Cardiac muscle cell (in vitro differentiated cells and primary cell): ENCODE measurements around the gene KCNIP4. TPM values are rescaled to one million over a fixed set of nuclear protein-coding genes. Genes with fewer than 3 reads are reported as not detected.

Experiments used
- DNase-seq, 2 donors: peaks; one replicate each; pipeline versions ENCODE4 v3.0.0 to v3.0.0-alpha.2; 2010 to 2017; ENCODE audit warnings: low read depth in 1 of 2, low spot score in 1 of 2
- H3K27ac ChIP-seq: fragments of 200-600 bp; sonication (generic); 2 replicates; pipeline ENCODE4 v1.5.1; 2016
- H3K27me3 ChIP-seq: fragments of 200-600 bp; sonication (generic); 2 replicates; pipeline ENCODE4 v1.6.0; 2016; ENCODE audit warnings: control low read depth
- H3K36me3 ChIP-seq: fragments of 200-600 bp; sonication (generic); 2 replicates; pipeline ENCODE4 v1.5.1; 2016; ENCODE audit warnings: control low read depth
- H3K4me1 ChIP-seq: fragments of 200-600 bp; sonication (generic); 2 replicates; pipeline ENCODE4 v1.8.1; 2017; ENCODE audit warnings: low read depth, mild to moderate bottlenecking, mixed run types
- H3K4me3 ChIP-seq: fragments of 200-600 bp; sonication (generic); 2 replicates; pipeline ENCODE4 v1.5.1; 2016; ENCODE audit warnings: mild to moderate bottlenecking
- H3K9me3 ChIP-seq: fragments of 200-600 bp; sonication (generic); 2 replicates; pipeline ENCODE4 v1.5.1; 2017; ENCODE audit warnings: low read depth, mild to moderate bottlenecking, control low read depth
- CTCF ChIP-seq: IDR thresholded peaks from 2 replicates; pipeline ENCODE4 v1.5.1; 2012; ENCODE audit warnings: low read depth, mild to moderate bottlenecking, low read length
- polyA plus RNA-seq: library from polyadenylated mRNA; unstranded; fragments of >200 nt; fragmentation: Nextera tagmentation; extraction: Ambion mirVana; gene quantifications from 2 replicates; pipeline ENCODE4 v1.2.1, GENCODE V29; 2016
- total RNA-seq: library from RNA; depleted of rRNA; stranded (reverse); fragments of >200 nt; gene quantifications from 2 replicates; pipeline ENCODE4 v1.2.3, GENCODE V29; 2016

KCNIP4 gene
- total and polyA plus RNA-seq, 2 experiments from 2014 or later, result 14.5 to 15.9 TPM

GRCh38 chr4:20926529-20926928 lies 1022.0 kb downstream of the KCNIP4 start:
- TF ChIP-seq CTCF, result no peak
- no peaks in the 10 kb centered on the region for H3K4me1 ChIP-seq
- no peak for DNase-seq
- no peaks in the 10 kb centered on the region for H3K9me3 ChIP-seq
- H3K4me3 ChIP-seq, result no peak overlapping the region
- H3K36me3 ChIP-seq, result no peaks in the 10 kb centered on the region
- no peaks in the 10 kb centered on the region for H3K27me3 ChIP-seq
- no peak overlapping the region for H3K27ac ChIP-seq

DNA sequence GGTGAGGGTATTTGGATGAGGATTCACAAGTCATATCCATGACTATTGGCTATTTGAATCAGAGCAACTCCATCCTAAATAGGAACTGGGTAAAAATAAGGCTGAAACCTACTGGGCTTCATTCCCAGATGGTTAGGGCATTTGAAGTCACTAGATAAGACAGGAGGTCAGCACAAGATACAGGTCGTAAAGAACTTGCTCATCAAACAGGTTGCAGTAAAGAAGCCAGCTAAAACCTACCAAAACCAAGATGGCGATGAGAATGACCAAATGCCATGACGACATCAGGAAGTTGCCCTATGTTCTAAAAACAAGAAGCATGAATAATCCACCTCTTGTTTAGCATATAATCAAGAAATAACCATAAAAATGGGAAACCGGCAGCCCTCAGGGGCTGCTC lies 1023.4 kb downstream of the KCNIP4 start:
- no peaks in the 10 kb centered on the region for H3K9me3 ChIP-seq
- no peaks in the 10 kb centered on the region for H3K4me1 ChIP-seq
- H3K27ac ChIP-seq, result no peak overlapping the region
- no peaks in the 10 kb centered on the region for H3K27me3 ChIP-seq
- DNase-seq, result no peak
- no peak for TF ChIP-seq CTCF
- H3K36me3 ChIP-seq, result no peaks in the 10 kb centered on the region
- H3K4me3 ChIP-seq, result no peak overlapping the region

DNA sequence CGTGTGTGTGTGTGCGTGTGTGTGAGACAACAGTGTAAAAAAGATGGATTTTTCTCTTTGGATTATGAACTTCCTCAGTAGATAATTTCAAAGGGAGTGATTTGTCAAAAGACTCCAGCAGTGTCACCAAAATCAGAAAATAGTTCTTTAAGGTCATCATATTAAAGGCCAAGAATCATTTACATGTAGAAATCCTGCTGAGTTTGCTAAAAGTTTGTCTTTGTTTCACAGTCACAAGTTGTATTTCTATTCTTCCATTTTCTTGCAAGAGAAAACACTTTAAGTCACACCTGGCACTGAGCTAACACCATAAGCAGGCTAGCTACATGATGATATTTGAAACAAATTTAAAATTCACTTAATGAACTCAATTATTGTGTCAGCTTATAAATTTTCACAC lies 1025.6 kb downstream of the KCNIP4 start:
- DNase-seq, result no peak
- H3K4me1 ChIP-seq, result no peaks in the 10 kb centered on the region
- H3K27ac ChIP-seq, result no peak overlapping the region
- no peaks in the 10 kb centered on the region for H3K9me3 ChIP-seq
- H3K27me3 ChIP-seq, result no peaks in the 10 kb centered on the region
- no peak for TF ChIP-seq CTCF
- H3K36me3 ChIP-seq, result no peaks in the 10 kb centered on the region
- no peak overlapping the region for H3K4me3 ChIP-seq

GRCh38 chr4:20916106-20916505 lies 1032.5 kb downstream of the KCNIP4 start:
- TF ChIP-seq CTCF, result no peak
- H3K4me3 ChIP-seq, result no peak overlapping the region
- no peaks in the 10 kb centered on the region for H3K9me3 ChIP-seq
- H3K36me3 ChIP-seq, result no peaks in the 10 kb centered on the region
- no peaks in the 10 kb centered on the region for H3K4me1 ChIP-seq
- no peaks in the 10 kb centered on the region for H3K27me3 ChIP-seq
- DNase-seq, result no peak
- no peak overlapping the region for H3K27ac ChIP-seq

DNA sequence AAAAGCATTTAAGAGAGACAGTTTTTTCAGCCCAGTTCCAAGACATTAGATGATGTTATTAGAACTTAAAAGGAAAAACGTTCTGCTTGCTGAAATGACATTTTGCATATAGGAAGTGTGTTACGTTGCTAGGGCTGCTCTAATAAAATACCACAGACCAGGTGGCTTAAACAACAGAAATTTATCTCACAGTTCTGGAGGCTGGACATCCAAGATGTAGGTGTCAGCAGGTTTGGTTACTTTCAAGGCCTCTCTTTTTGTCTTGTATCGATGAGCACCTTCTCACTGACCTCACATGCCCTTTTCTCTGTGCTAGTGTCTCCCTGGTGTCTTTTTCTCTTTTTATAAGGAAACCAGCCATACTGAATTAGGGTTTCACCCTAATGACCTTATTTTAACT lies 1043.6 kb downstream of the KCNIP4 start:
- no peak overlapping the region for H3K4me3 ChIP-seq
- H3K9me3 ChIP-seq, result no peaks in the 10 kb centered on the region
- H3K36me3 ChIP-seq, result no peaks in the 10 kb centered on the region
- DNase-seq, result no peak
- no peak for TF ChIP-seq CTCF
- no peak overlapping the region for H3K27ac ChIP-seq
- no peaks in the 10 kb centered on the region for H3K27me3 ChIP-seq
- no peaks in the 10 kb centered on the region for H3K4me1 ChIP-seq

GRCh38 chr4:20901851-20902250 lies 1046.7 kb downstream of the KCNIP4 start:
- TF ChIP-seq CTCF, result no peak
- H3K4me1 ChIP-seq, result no peaks in the 10 kb centered on the region
- H3K9me3 ChIP-seq, result no peaks in the 10 kb centered on the region
- no peaks in the 10 kb centered on the region for H3K27me3 ChIP-seq
- no peak overlapping the region for H3K27ac ChIP-seq
- no peak for DNase-seq
- H3K36me3 ChIP-seq, result no peaks in the 10 kb centered on the region
- H3K4me3 ChIP-seq, result no peak overlapping the region
